H9 (cell line): ENCODE data around the gene PDCD1. TPM values are rescaled to one million over a fixed set of nuclear protein-coding genes. Genes with fewer than 3 reads are reported as not detected.
A peak's percentile ranks its signal among the peaks of the same experiment; 100 is the strongest.

ENCODE experiments used
- DNase-seq: peaks from one replicate; pipeline ENCODE4 v3.0.0-alpha.2; 2017
- H2AFZ ChIP-seq: one replicate; pipeline ENCODE4 v1.6.1; 2013; ENCODE audit warnings: mild to moderate bottlenecking, low read length, control low read depth, moderate library complexity
- H2AK5ac ChIP-seq: 2 replicates; pipeline ENCODE4 v1.6.1; 2013; ENCODE audit warnings: low read length, control low read depth, mixed read lengths; ENCODE audit not compliant: insufficient read length
- H2BK120ac ChIP-seq: one replicate; pipeline ENCODE4 v1.6.1; 2013; ENCODE audit warnings: low read depth, mild to moderate bottlenecking, low read length, control low read depth, inconsistent platforms; ENCODE audit not compliant: poor library complexity, severe bottlenecking
- H2BK12ac ChIP-seq: 2 replicates; pipeline ENCODE4 v1.6.1; 2013; ENCODE audit warnings: low read length, control low read depth, mixed read lengths, low read depth; ENCODE audit not compliant: insufficient read length
- H2BK15ac ChIP-seq: 2 replicates; pipeline ENCODE4 v1.6.1; 2013; ENCODE audit warnings: low read depth, low read length, control low read depth
- H2BK20ac ChIP-seq: one replicate; pipeline ENCODE4 v1.6.1; 2013; ENCODE audit warnings: low read depth, mild to moderate bottlenecking, low read length, control low read depth, inconsistent platforms; ENCODE audit not compliant: poor library complexity, severe bottlenecking
- H2BK5ac ChIP-seq: 2 replicates; pipeline ENCODE4 v1.6.1; 2013; ENCODE audit warnings: low read length, control low read depth, mixed read lengths; ENCODE audit not compliant: insufficient read length
- H3K14ac ChIP-seq: 2 replicates; pipeline ENCODE4 v1.6.1; 2013; ENCODE audit warnings: low read length, control low read depth; ENCODE audit not compliant: insufficient read depth
- H3K18ac ChIP-seq: 2 replicates; pipeline ENCODE4 v1.6.1; 2013; ENCODE audit warnings: low read depth, mild to moderate bottlenecking, mixed read lengths, low read length, control low read depth; ENCODE audit not compliant: insufficient read length
- H3K23ac ChIP-seq: 2 replicates; pipeline ENCODE4 v1.6.1; 2013; ENCODE audit warnings: low read length, control low read depth, mixed read lengths, low read depth; ENCODE audit not compliant: insufficient read length
- H3K23me2 ChIP-seq: 2 replicates; pipeline ENCODE4 v1.6.1; 2013; ENCODE audit warnings: low read depth, mild to moderate bottlenecking, mixed read lengths, low read length, control low read depth; ENCODE audit not compliant: insufficient read length, poor library complexity, severe bottlenecking
- H3K27ac ChIP-seq: 2 replicates; pipeline ENCODE4 v1.5.1; 2013; ENCODE audit warnings: low read length, control low read depth, mixed read lengths, low read depth; ENCODE audit not compliant: insufficient read length
- H3K27me3 ChIP-seq: 2 replicates; pipeline ENCODE4 v1.6.1; 2013; ENCODE audit warnings: low read length, control low read depth, inconsistent platforms; ENCODE audit not compliant: insufficient read depth
- H3K4ac ChIP-seq: 2 replicates; pipeline ENCODE4 v1.6.1; 2013; ENCODE audit warnings: low read depth, mild to moderate bottlenecking, control low read depth, inconsistent platforms, low read length, moderate library complexity
- H3K4me1 ChIP-seq: 2 replicates; pipeline ENCODE4 v1.6.1; 2013; ENCODE audit warnings: low read length, control low read depth, inconsistent platforms; ENCODE audit not compliant: insufficient read depth
- H3K4me2 ChIP-seq: 2 replicates; pipeline ENCODE4 v1.6.1; 2013; ENCODE audit warnings: low read length, control low read depth, mixed read lengths; ENCODE audit not compliant: insufficient read length, insufficient read depth
- H3K56ac ChIP-seq: 2 replicates; pipeline ENCODE4 v1.6.1; 2013; ENCODE audit warnings: low read depth, mild to moderate bottlenecking, mixed read lengths, low read length, control low read depth; ENCODE audit not compliant: insufficient read length
- H3K79me1 ChIP-seq: 2 replicates; pipeline ENCODE4 v1.6.1; 2013; ENCODE audit warnings: low read depth, mild to moderate bottlenecking, moderate library complexity, low read length, control low read depth, inconsistent platforms; ENCODE audit not compliant: insufficient read depth, poor library complexity, severe bottlenecking
- H3K79me2 ChIP-seq: 2 replicates; pipeline ENCODE4 v1.6.1; 2013; ENCODE audit warnings: low read length, control low read depth, inconsistent platforms; ENCODE audit not compliant: insufficient read depth
- H3K9ac ChIP-seq: 2 replicates; pipeline ENCODE4 v1.6.1; 2013; ENCODE audit warnings: low read length, control low read depth, mixed read lengths; ENCODE audit not compliant: insufficient read length; ENCODE audit errors: extremely low read depth
- H3K9me3 ChIP-seq: one replicate; pipeline ENCODE4 v1.6.1; 2013; ENCODE audit warnings: low read depth, low read length, inconsistent platforms; ENCODE audit not compliant: control insufficient read depth
- H3T11ph ChIP-seq: one replicate; pipeline ENCODE4 v1.6.1; 2013; ENCODE audit warnings: mild to moderate bottlenecking, low read length, control low read depth, inconsistent platforms
- H4K20me1 ChIP-seq: one replicate; pipeline ENCODE4 v1.6.1; 2013; ENCODE audit not compliant: control insufficient read depth, insufficient read length, insufficient read depth
- H4K5ac ChIP-seq: 2 replicates; pipeline ENCODE4 v1.6.1; 2013; ENCODE audit warnings: low read depth, mild to moderate bottlenecking, mixed read lengths, low read length, control low read depth; ENCODE audit not compliant: insufficient read length
- H4K8ac ChIP-seq: replicated peaks from 2 replicates; pipeline ENCODE4 v1.6.1; 2013; ENCODE audit warnings: low read length, control low read depth, mixed read lengths, low read depth; ENCODE audit not compliant: insufficient read length
- H4K91ac ChIP-seq: 2 replicates; pipeline ENCODE4 v1.6.1; 2013; ENCODE audit warnings: low read depth, mild to moderate bottlenecking, moderate library complexity, mixed read lengths, low read length, control low read depth; ENCODE audit not compliant: insufficient read length
- H3K27ac Mint-ChIP-seq, 3 experiments: 2 replicates in 2 of 3; 3 replicates in 1 of 3; pipeline ENCODE4 v1.8.0; 2020 to 2021; ENCODE audit warnings: mixed read lengths in 3 of 3, mild to moderate bottlenecking in 1 of 3, moderate library complexity in 1 of 3
- H3K27me3 Mint-ChIP-seq: 2 replicates; pipeline ENCODE4 v1.8.0; 2021; ENCODE audit warnings: low read depth, mild to moderate bottlenecking, moderate library complexity, mixed read lengths
- H3K36me3 Mint-ChIP-seq, 3 experiments: 2 replicates in 2 of 3; 3 replicates in 1 of 3; pipeline ENCODE4 v1.8.0; 2020 to 2021; ENCODE audit warnings: low read depth in 3 of 3, mixed read lengths in 3 of 3; ENCODE audit not compliant: insufficient read depth in 1 of 3
- H3K4me1 Mint-ChIP-seq, 2 experiments: 2 replicates each; pipeline ENCODE4 v1.8.0; 2020; ENCODE audit warnings: mixed read lengths in 2 of 2
- H3K4me3 Mint-ChIP-seq, 2 experiments: 2 replicates in 1 of 2; 3 replicates in 1 of 2; pipeline ENCODE4 v1.8.0; 2020 to 2021; ENCODE audit warnings: mild to moderate bottlenecking in 2 of 2, mixed read lengths in 2 of 2, moderate library complexity in 1 of 2
- H3K9me3 Mint-ChIP-seq, 2 experiments: 2 replicates in 1 of 2; 3 replicates in 1 of 2; pipeline ENCODE4 v1.8.0; 2020; ENCODE audit warnings: mild to moderate bottlenecking in 2 of 2, mixed read lengths in 2 of 2, moderate library complexity in 1 of 2
- CTCF ChIP-seq: fragments of 200-600 bp; sonication (generic); conservative IDR thresholded peaks from 3 replicates; pipeline ENCODE4 v1.8.0; 2021; ENCODE audit warnings: antibody characterized with exemption, mild to moderate bottlenecking
- WGBS: extraction: QIAGEN DNeasy Blood & Tissue Kit; methylation state at CpG from one replicate; pipeline ENCODE4 v1.1.7; 2013; ENCODE audit warnings: missing lambda C conversion rate, low lambda C conversion rate, mixed read lengths; ENCODE audit not compliant: insufficient read length; ENCODE audit errors: extremely low coverage; 5-methylcytosine and 5-hydroxymethylcytosine counted together
- total RNA-seq: library from RNA; stranded (reverse); gene quantifications from 2 replicates; pipeline ENCODE4 v1.2.1, GENCODE V29; 2021

The PDCD1 gene
- total RNA-seq, 1 experiment from 2014 or later, result 1.6 TPM

- Histone ChIP-seq H2BK15ac (no peak overlapping the region), H3K56ac (no peak overlapping the region), H4K5ac (no peak overlapping the region), H3K9me3 (no peaks in the 10 kb centered on the region), H2AK5ac (no peak overlapping the region), H3K14ac (no peak overlapping the region), H3K9ac (no peak overlapping the region), H2BK5ac (no peak overlapping the region), H3K4me2 (no peak overlapping the region), H2AFZ (no peak overlapping the region), H3K79me2 (no peaks in the 10 kb centered on the region), H2BK120ac (no peak overlapping the region), H3K79me1 (no peaks in the 10 kb centered on the region), H2BK20ac (no peak overlapping the region), H3K27ac (no peak overlapping the region), H4K20me1 (no peaks in the 10 kb centered on the region), H3K23ac (no peak overlapping the region), H4K91ac (no peak overlapping the region), H3K4ac (no peak overlapping the region), H3T11ph (no peak overlapping the region), H2BK12ac (no peak overlapping the region), H3K18ac (no peak overlapping the region), H3K27me3 (no peaks in the 10 kb centered on the region), H4K8ac (no peak overlapping the region), H3K23me2 (no peaks in the 10 kb centered on the region), H3K4me1 (peaks cover 3% of the 10 kb centered on the region; the same call in 1 of the 2 replicates)
- H3K27me3 Mint-ChIP-seq, result no peaks in the 10 kb centered on the region; the same call in 1 of the 2 replicates
- peak overlapping the region; percentile 29 to 62 (median 48); a peak in 2 of 7 replicates for H3K27ac Mint-ChIP-seq
- peaks cover 45 to 58% of the 10 kb centered on the region in 2 experiments for H3K4me1 Mint-ChIP-seq
- WGBS, result no CpG with 5 or more reads among the region's 19 CpGs
- no peak overlapping the region for H3K4me3 Mint-ChIP-seq
- no peak for DNase-seq
- TF ChIP-seq CTCF, result no peak
- peaks cover 2 to 19% (median 6%) of the 10 kb centered on the region in 3 experiments; a peak in 6 of 7 replicates for H3K36me3 Mint-ChIP-seq
- peaks cover 14% of the 10 kb centered on the region in 2 experiments for H3K9me3 Mint-ChIP-seq
Observed at GRCh38 chr2:241886840-241887447, 28.2 kb upstream of the PDCD1 start.
